ENCODE results near the gene IPPK. TPM values are rescaled to one million over a fixed set of nuclear protein-coding genes. Genes with fewer than 3 reads are reported as not detected.

IPPK gene
- total RNA-seq, 1 experiment from 2014 or later, result 5.4 TPM

DNA sequence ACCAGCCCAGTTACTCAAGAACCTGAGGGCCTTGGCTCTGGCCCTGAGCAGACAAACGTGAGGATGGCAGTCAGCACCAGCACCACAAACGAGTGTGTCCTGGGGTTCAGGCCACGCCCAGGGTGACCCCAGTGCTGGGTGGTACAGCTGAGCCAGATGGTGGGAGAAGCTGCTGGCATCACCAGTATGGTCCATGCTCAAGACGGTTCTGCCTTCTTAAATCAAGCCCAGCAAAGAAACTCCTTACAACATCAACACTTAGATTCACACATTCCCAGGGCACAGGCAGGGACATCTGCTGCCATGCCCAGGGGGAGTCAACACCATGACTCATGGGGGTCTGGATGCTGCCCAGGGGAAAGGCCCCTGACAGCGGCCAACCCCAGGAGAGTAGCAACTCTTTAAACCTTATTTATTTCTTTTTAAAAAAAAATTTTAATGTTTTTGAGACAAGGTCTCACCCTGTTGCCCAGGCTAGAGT, 31.3 kb downstream of the IPPK start:
- no TSS peak for BruUV-seq (replicated peaks)
- H3K4me3 ChIP-seq (ENCODE audit: low read depth in 2 of 2, low read length in 2 of 2), result no peak overlapping the region
- no peaks in the 10 kb centered on the region for H3K4me1 ChIP-seq (ENCODE audit: control insufficient read depth, insufficient read depth, low read length)
- no peaks in the 10 kb centered on the region for H3K9me3 ChIP-seq (ENCODE audit: control insufficient read depth, insufficient read depth, low read depth, low read length)
- TF ChIP-seq, protein P1, sequence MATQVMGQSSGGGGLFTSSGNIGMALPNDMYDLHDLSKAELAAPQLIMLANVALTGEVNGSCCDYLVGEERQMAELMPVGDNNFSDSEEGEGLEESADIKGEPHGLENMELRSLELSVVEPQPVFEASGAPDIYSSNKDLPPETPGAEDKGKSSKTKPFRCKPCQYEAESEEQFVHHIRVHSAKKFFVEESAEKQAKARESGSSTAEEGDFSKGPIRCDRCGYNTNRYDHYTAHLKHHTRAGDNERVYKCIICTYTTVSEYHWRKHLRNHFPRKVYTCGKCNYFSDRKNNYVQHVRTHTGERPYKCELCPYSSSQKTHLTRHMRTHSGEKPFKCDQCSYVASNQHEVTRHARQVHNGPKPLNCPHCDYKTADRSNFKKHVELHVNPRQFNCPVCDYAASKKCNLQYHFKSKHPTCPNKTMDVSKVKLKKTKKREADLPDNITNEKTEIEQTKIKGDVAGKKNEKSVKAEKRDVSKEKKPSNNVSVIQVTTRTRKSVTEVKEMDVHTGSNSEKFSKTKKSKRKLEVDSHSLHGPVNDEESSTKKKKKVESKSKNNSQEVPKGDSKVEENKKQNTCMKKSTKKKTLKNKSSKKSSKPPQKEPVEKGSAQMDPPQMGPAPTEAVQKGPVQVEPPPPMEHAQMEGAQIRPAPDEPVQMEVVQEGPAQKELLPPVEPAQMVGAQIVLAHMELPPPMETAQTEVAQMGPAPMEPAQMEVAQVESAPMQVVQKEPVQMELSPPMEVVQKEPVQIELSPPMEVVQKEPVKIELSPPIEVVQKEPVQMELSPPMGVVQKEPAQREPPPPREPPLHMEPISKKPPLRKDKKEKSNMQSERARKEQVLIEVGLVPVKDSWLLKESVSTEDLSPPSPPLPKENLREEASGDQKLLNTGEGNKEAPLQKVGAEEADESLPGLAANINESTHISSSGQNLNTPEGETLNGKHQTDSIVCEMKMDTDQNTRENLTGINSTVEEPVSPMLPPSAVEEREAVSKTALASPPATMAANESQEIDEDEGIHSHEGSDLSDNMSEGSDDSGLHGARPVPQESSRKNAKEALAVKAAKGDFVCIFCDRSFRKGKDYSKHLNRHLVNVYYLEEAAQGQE (IDR thresholded peaks at IDR 0.05; ENCODE audit: insufficient read depth in 1 of 2, low read depth in 2 of 2, low read length in 1 of 2), result no peak
- TF ChIP-seq POLR2AphosphoS5 (IDR thresholded peaks at IDR 0.05; ENCODE audit: low read depth, low read length), result no peak
- no peak for TF ChIP-seq TCF7L2 (IDR thresholded peaks at IDR 0.05; ENCODE audit: low read depth, low read length)
- TF ChIP-seq, protein P2, sequence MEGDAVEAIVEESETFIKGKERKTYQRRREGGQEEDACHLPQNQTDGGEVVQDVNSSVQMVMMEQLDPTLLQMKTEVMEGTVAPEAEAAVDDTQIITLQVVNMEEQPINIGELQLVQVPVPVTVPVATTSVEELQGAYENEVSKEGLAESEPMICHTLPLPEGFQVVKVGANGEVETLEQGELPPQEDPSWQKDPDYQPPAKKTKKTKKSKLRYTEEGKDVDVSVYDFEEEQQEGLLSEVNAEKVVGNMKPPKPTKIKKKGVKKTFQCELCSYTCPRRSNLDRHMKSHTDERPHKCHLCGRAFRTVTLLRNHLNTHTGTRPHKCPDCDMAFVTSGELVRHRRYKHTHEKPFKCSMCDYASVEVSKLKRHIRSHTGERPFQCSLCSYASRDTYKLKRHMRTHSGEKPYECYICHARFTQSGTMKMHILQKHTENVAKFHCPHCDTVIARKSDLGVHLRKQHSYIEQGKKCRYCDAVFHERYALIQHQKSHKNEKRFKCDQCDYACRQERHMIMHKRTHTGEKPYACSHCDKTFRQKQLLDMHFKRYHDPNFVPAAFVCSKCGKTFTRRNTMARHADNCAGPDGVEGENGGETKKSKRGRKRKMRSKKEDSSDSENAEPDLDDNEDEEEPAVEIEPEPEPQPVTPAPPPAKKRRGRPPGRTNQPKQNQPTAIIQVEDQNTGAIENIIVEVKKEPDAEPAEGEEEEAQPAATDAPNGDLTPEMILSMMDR (IDR thresholded peaks at IDR 0.05), result no peak
- no peak for TF ChIP-seq SIN3A (IDR thresholded peaks at IDR 0.05; ENCODE audit: borderline replicate concordance, insufficient read depth, low read depth, low read length)
- peaks cover 3% of the 10 kb centered on the region for H3K36me3 ChIP-seq (ENCODE audit: control insufficient read depth, insufficient read depth, low read length)
- no peak for DNase-seq (ENCODE audit: low read depth, low spot score)
- in situ Hi-C loops (cut with HindIII; ENCODE audit: low pct_unique_long_range_greater_than_20kb, low sequenced_read_pairs) (no loop called here), intact Hi-C loops (cut with micrococcal nuclease; ENCODE audit: unreplicated experiment) (no loop called here)
- POLR2A ChIA-PET, result no interaction called here
- H3K27me3 ChIP-seq (ENCODE audit: control insufficient read depth, insufficient read depth, low read length), result no peaks in the 10 kb centered on the region
- no peak for ATAC-seq
- CTCF ChIA-PET, result no interaction called here
- no peak overlapping the region for H3K27ac ChIP-seq (ENCODE audit: low read length)

DNA sequence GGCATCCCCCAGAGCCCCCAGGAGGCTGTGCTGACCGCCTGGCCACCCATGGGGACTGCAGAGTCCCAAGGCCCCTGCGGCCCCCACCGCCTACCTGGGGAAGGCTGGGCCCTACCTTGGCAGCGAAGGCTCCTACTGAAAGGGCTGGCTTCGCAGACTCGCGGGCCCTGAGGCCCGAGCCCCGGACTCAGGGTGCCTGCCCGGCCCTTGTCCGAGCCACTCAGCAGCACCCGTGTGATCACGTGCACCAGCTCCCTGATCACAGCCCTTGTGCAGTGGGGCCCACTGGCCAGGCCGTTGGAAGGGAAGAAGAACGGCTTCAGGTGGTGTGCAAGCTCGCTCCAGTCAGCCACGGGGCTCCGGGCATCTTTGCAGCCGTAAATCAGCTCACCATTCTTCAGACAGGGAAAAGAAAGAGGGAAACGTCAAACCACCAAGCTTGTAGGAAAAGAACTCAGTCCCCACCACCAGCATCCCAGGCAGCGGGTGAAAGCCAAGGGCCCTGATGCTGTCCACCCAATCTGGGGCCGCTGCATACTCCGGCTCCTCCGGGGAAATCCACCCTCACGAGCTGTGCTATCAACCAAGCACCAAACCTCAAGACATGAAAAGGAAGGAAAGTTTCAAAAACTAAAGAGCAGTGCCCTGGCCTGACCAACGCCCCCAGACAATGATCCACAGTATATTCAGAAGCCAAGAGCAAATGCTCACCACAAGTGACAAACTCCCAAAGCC, 31.9 kb downstream of the IPPK start:
- H3K9me3 ChIP-seq (ENCODE audit: control insufficient read depth, insufficient read depth, low read depth, low read length), result no peaks in the 10 kb centered on the region
- in situ Hi-C loops (cut with HindIII; ENCODE audit: low pct_unique_long_range_greater_than_20kb, low sequenced_read_pairs) (no loop called here), intact Hi-C loops (cut with micrococcal nuclease; ENCODE audit: unreplicated experiment) (no loop called here)
- no peaks in the 10 kb centered on the region for H3K27me3 ChIP-seq (ENCODE audit: control insufficient read depth, insufficient read depth, low read length)
- CTCF ChIA-PET, result no interaction called here
- POLR2A ChIA-PET, result no interaction called here
- H3K4me3 ChIP-seq (ENCODE audit: low read depth in 2 of 2, low read length in 2 of 2), result no peak overlapping the region
- no TSS peak for BruUV-seq (replicated peaks)
- H3K27ac ChIP-seq (ENCODE audit: low read length), result no peak overlapping the region
- no peak for ATAC-seq
- no peak for DNase-seq (ENCODE audit: low read depth, low spot score)
- TF ChIP-seq SIN3A (IDR thresholded peaks at IDR 0.05; ENCODE audit: borderline replicate concordance, insufficient read depth, low read depth, low read length), result no peak
- TF ChIP-seq, protein P2 (IDR thresholded peaks at IDR 0.05), result no peak
- no peak for TF ChIP-seq POLR2AphosphoS5 (IDR thresholded peaks at IDR 0.05; ENCODE audit: low read depth, low read length)
- TF ChIP-seq TCF7L2 (IDR thresholded peaks at IDR 0.05; ENCODE audit: low read depth, low read length), result no peak
- TF ChIP-seq, protein P1 (IDR thresholded peaks at IDR 0.05; ENCODE audit: insufficient read depth in 1 of 2, low read depth in 2 of 2, low read length in 1 of 2), result no peak
- no peaks in the 10 kb centered on the region for H3K4me1 ChIP-seq (ENCODE audit: control insufficient read depth, insufficient read depth, low read length)
- peaks cover 3% of the 10 kb centered on the region for H3K36me3 ChIP-seq (ENCODE audit: control insufficient read depth, insufficient read depth, low read length)
